Choroid plexus epithelial cell (primary cell): ENCODE results near the gene SCN4B.
A peak's percentile ranks its signal among the peaks of the same experiment; 100 is the strongest.

ENCODE experiments used
- DNase-seq: peaks from one replicate; pipeline ENCODE4 v3.0.0-alpha.2; 2010; ENCODE audit warnings: low read depth
- H3K4me3 ChIP-seq: 2 replicates; pipeline ENCODE4 v1.5.1; 2011; ENCODE audit warnings: low read depth, mild to moderate bottlenecking, control low read depth, low read length, moderate library complexity
- CTCF ChIP-seq: conservative IDR thresholded peaks from 2 replicates; pipeline ENCODE4 v1.5.1; 2011; ENCODE audit warnings: low read depth, mild to moderate bottlenecking, control low read depth, inconsistent platforms, low read length, moderate library complexity

SCN4B gene

GRCh38 chr11:118091690-118092089 lies 60.9 kb downstream of the SCN4B start:
- no peak overlapping the region for H3K4me3 ChIP-seq
- no peak for TF ChIP-seq CTCF
- DNase-seq: no peak

GRCh38 chr11:118090545-118091162 lies 62.0 kb downstream of the SCN4B start:
- no peak for TF ChIP-seq CTCF
- H3K4me3 ChIP-seq: no peak overlapping the region
- DNase-seq: no peak

- no peak for TF ChIP-seq CTCF
- H3K4me3 ChIP-seq: no peak overlapping the region
- DNase-seq: peak; percentile 52
Measured at GRCh38 chr11:118088531-118088930, 64.1 kb downstream of the SCN4B start.

- H3K4me3 ChIP-seq: no peak overlapping the region
- TF ChIP-seq CTCF: no peak
- DNase-seq: no peak
Measured at GRCh38 chr11:118087931-118088330, 64.7 kb downstream of the SCN4B start.

- DNase-seq: no peak
- TF ChIP-seq CTCF: no peak
- no peak within 1 kb of the TSS for H3K4me3 ChIP-seq
Measured at GRCh38 chr11:118086913-118087768, 65.5 kb downstream of the SCN4B start, which contains the start of gene SMIM35. SMIM35 (minus strand) TSS chr11:118086963; CDS start chr11:118086757, 206 bp downstream.

- DNase-seq: no peak
- H3K4me3 ChIP-seq: no peak overlapping the region
- no peak for TF ChIP-seq CTCF
Measured at GRCh38 chr11:118084656-118085055, 68.0 kb downstream of the SCN4B start.

GRCh38 chr11:118084247-118084646 lies 68.4 kb downstream of the SCN4B start:
- H3K4me3 ChIP-seq: no peak overlapping the region
- no peak for TF ChIP-seq CTCF
- peak; percentile 45 for DNase-seq
